ENCODE data around the gene RNF103.

GRCh38 chr2:86563650-86564061 lies 60.0 kb downstream of the RNF103 start:
- TF ChIP-seq CTCF (IDR thresholded peaks at IDR 0.05 in 2 of 3, conservative IDR thresholded peaks at IDR 0.05 in 1 of 3; ENCODE audit: borderline replicate concordance in 1 of 3, insufficient read depth in 1 of 3, low read depth in 2 of 3, low read length in 2 of 3): no peak
- TF ChIP-seq EGR1 (IDR thresholded peaks at IDR 0.05; ENCODE audit: low read depth): no peak
- no peak for TF ChIP-seq TCF7L2 (IDR thresholded peaks at IDR 0.05; ENCODE audit: borderline replicate concordance, extremely low read depth, insufficient read depth, insufficient read length)
- TF ChIP-seq EZH2 (IDR thresholded peaks at IDR 0.05): no peak
- no peak for TF ChIP-seq FOSL1 (IDR thresholded peaks at IDR 0.05; ENCODE audit: low read depth)
- no peak for TF ChIP-seq POLR2AphosphoS5 (IDR thresholded peaks at IDR 0.05; ENCODE audit: low read depth, low read length)
- no peak for TF ChIP-seq YY1 (IDR thresholded peaks at IDR 0.05; ENCODE audit: extremely low read depth, insufficient replicate concordance, low read depth, low read length)
- TF ChIP-seq ELF1 (IDR thresholded peaks at IDR 0.05; ENCODE audit: borderline replicate concordance, low read depth): no peak
- TF ChIP-seq ZFX (IDR thresholded peaks at IDR 0.05): no peak
- no peak for TF ChIP-seq SIN3A (IDR thresholded peaks at IDR 0.05; ENCODE audit: low read depth)
- TF ChIP-seq RAD21 (IDR thresholded peaks at IDR 0.05; ENCODE audit: low read depth): no peak
- no peak for TF ChIP-seq CEBPB (IDR thresholded peaks at IDR 0.05; ENCODE audit: low read depth)
- TF ChIP-seq POLR2A (IDR thresholded peaks at IDR 0.05; ENCODE audit: borderline replicate concordance, extremely low read depth, insufficient read depth, insufficient read length): no peak
